Measurements from ENCODE around the gene TCP1. TPM values are rescaled to one million over a fixed set of nuclear protein-coding genes. Genes with fewer than 3 reads are reported as not detected.
"Not testable (repeated sequence)": the region's sequence is repeated elsewhere in the genome, so short reads cannot be mapped to it uniquely, and the experiment has no call there.

The TCP1 gene
- 336 TPM for total RNA-seq

DNA sequence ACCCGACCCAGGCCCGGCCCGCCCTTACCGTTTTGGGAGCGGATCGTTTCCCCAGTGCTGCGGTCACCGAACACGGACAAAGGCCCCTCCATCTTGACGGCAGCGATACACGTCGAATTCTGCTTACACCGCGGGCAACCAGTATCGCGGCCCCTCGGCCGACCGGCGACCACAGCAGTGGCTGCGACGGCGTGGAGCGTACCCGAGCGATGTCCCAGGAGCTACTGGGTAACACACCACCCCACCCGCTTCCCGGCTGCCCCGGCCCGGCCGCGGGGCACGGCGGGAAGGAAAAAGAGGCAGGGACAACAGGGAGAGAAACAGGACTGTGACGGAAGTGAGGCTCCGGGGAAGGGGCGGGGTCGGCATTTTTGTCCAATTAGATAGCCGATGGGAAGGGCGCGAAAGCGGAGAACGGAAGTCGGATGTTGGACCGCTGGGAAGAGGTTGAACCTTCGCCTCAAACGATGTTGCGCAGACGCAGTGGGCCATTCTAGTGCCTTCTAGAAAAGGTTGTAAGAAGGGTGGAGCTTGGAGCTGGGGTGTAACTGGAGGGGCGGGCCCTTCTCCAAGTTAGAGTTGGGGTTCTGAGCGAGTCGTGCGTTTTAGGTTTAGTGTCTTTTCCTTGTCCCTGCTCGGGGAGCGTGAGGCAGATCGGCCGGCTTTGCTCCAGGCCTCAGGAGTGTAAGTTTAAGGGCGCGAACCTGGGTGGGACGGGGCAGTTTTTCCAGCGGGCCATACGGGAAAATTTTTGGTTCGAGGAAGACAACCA is at the start of gene TCP1:
TCP1 (minus strand) TSS at position 226 of the 772 bp plus-strand sequence; CDS start at position 92, 134 bp downstream.
- DNase-seq = peak; percentile 98

DNA sequence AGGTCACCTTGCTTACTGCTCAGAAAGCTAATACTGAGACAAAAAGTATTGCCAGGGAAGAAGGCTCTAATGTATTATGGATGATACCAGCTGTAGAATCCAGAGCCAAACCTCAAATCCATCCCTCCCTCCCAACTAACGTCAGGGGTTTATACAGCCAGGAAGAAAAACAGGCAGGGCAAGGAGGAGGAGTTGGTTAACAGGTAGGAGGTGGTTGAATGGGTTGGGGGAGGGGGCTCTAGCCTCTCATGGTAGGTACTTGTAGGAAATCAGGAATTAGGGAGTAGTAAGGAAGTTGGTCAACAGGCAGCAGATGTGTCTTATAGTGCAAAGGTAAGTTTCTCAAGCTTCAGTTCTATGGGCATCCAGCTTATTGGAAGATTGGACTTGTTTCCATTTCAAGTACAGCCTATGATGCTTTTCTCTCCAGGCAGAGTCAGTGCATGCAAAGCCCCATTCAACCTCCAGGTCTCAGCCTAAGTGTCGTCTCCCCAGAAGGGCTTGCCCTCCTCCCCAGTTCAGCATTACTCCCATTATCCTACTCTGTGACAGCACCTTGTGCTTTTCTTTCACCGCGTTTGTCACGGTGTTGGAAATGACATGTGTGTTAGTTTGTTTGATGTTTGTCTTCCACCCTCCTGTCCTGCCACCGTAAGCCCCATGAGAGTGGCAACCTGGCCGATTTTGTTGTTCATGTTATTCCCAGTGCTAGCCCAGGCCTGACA is 48.8 kb upstream of the TCP1 start:
- no peak for DNase-seq

DNA sequence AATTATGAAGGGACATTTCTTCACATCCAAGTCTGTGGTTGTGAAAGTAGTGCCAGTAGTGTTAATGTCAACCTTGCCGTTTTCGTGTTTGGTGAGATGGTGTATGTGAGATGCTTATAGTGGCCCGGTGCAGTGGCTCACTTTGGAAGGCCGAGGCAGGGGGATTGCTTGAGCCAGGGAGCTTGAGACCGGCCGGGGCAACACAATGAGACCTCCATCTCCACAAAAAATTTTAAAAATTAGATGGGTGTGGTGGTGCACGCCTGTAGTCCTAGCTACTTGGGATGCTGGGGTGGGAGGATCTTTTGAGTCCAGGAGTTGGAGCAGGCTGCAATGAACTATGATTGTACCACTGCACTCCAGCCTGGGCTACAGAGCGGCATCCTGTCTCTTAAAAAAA is 48.1 kb upstream of the TCP1 start:
- DNase-seq = no peak

DNA sequence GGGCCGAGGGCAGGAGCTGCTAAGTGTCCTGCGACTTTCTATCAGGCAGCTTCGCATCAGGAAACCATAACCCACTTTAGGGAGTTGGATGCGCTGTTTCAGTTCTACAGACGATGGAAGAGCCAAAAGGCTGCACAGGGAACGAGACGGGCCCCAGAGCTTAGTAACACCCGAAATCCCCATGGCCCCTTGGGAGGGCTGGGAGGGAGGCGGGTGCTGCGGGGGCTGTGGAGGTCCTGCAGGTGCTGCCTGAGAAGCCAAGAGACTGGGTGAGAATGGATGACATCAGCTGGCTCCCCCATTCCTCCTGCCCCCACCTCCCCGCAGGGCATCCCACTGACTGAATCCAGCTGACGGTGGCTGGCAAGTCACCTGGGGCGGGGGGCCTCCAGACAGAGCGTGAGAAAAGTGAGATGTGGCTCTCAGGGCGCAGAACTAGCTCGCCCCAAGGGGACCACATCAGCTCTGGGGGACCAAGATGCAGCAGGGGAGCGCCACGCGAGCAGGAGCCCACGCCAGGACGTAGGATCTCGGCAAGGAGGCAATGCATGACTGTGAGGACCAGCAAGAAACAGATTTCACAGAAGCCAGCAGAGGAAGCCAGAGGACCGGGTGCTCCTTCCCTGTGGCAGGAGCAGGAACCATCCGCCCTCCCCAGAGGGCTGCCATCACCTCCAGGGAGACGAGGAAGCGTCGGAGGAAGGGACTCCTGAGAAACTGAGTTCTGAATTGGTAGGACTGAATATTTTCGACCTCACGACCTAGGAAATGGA is 47.5 kb upstream of the TCP1 start:
- DNase-seq = no peak

DNA sequence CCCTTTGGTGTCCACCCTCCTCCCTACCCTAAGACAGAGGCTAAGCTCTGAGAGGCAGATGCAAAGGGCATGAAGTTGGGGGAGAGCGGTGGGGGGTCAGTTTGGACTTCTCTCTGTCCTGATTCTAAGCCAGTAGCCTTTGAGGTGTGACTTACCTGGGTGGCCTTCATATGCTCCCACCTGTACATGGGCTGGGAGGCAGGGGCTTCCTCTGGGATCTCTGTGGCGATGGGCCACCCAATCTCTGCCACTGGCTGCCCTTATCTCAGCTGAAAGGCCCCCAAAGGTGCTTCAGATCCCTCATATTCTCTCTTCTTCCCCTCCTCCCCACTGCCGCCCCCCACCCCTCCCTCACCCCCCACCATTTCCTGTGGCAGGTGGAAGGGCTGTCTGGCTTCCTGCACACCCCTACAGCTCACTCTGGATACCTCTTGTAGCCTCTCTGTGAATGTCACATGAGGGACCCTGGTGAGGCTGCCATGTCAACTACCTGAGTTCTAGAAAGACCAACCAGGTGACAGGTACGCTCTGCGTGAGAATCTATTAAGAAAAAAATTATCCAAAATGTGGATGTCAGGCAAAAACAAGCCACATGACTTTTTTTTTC is 44.7 kb upstream of the TCP1 start:
- DNase-seq = no peak

DNA sequence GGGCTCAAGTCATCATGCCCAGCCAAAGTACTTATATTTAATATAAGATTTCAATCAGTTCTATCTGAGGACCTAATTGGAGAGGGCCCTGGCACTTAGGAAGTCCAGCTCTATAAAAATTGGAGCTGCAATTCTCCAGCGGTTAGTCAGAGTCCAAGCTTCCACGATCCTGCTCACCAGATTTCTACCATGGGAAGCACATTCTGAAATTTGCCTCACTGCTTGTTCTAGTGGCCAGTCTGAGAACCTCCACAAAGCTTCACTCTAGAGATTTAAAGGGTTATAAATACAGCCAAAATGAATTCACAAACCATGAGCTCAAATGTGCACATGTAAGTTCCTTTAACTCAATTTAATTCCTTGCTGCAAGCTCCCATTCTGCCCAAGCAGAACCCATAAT is 44.2 kb upstream of the TCP1 start:
- no peak for DNase-seq

DNA sequence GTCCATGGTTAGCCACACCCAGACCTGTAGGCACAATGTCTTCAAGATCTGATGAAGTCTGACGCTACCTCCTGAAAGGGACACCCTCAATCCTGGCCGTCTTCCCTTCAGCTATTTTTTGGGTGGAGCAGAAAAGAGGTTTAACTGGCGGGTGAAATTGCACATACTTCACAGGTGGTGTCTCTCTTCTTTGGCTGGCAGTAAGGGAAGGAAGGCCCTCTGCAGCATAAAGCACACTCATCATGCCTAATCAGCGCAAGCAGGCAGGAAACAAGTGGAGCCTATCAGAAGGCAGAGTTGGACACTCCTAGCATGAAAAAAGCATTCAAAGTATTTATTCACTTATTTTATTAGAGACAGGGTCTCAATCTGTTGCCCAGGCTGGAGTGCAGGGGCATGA is 43.5 kb upstream of the TCP1 start:
- no peak for DNase-seq

DNA sequence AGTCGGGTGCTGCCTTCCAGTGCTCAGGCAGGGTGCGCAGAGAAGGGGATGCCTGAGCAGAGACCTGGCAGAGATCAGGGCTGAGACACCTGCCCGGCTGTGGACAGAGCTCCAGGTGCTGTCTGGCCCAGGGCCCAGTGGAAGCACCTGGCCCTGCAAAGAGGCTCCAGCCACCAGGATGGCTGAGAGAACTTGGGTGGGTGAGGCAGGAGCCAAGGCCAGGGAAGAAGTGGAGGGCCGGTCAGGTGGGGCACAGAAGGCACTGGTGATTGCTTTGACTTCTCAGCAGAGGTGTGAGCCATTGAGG is 41.9 kb upstream of the TCP1 start:
- DNase-seq = no peak

DNA sequence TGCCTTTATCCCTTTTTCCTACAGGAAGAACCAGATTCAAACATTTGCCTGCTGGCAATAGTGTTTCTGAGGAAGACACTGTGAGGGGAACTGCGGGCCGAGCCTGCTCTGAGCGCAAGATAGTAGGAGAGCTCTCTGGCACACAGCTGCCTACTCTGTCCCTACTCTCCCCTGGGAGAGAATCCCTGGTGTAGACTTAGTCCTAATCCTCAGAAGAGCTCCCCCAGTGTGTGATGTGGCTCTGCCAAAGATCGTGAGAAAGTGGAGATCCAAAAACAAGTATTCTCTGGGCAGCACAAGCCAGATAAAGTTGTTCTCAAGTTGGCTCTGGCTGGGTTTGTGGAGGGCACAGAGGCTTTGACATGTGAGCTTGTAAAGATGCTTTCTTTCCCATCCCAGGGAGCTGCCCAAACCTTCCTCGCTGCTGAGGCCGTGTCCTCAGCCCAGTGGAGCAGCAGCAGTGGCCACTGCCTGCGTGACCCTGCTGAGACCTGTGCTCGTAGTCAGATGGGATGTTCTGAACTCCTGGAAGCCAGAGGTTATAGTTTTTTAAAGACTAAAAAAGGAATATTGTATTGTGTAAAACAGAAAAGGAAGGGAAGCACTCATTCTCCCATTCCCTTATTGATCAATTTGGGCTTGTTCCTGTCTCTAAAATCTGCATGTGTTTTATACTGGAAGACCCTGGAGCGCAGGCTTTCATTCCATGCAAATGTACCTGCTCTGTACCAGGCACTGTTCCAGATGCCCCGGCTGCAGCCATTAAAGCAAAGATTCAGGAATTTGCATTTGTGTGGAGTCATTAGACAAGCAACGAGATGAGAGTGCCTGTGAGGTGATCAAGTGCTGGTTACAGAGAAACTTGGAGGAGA is 41.3 kb upstream of the TCP1 start:
- no peak for DNase-seq

DNA sequence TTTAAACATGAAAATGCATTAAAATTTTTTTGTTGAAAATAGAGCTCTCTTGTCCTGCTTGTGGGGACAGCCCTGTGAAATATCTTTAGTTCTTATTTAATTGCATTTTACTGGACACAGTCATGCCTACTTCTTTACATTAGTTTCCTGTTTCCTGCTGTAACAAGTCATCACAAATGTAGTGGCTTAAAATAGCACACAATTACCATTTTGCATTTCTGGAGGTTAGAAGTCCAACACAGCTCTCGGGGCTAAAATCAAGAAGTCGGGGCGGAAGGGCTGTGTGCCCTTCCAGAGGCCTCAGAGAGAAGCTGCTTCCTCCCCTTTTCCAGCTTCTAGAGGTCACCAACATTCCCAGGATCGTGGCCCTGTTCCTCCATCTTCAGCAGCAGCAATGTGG is 40.1 kb upstream of the TCP1 start:
- DNase-seq = no peak

DNA sequence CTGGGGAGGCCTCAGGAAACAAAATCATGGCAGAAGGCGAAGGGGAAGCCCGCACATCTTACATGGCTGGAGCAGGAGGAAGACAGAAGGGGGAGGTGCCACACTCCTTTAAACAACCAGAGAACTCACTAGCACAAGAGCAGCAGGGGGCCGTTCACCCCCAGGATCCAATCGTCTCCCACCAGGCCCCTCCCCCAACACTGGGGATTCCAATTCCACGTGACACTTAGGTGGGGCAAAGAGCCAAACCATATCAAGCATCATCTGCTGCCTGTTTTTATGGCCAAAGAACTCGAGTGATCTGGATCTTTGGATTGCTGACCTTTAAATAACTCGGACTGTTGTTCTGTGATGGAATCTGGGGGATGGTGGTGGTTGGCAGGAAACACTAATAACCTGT is 38.7 kb upstream of the TCP1 start:
- DNase-seq = no peak

DNA sequence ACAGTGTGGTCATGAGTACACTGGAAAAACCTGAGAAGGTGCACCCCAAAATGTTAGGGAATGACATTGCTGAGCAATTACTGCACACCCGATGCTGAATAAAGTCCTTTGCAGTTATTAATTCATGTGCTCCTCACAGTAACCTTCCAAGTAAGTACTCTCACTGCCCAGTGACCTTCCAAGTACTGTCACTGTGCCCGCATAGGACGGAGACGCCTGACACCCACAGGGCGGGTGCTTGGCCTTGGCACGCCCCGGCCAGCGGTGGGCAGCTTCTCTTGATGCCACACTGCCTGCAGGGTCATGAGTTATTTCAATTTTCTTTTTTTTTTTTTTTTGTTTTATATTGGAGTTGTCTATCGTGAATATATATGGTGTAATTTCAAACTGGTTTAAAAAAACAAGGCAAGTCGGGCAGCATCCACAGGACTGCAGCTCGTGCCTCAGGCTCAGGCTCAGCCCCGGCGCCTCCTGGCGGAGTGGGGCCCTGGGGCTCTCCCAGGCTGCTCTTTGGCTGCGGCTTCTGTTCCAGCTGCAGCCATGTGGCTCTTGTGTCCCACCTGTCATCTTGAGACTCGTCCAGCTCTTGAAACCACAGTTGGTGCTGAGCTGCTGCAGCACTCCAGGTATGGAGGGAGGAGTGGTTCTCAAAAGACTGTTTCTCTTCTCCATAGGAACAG is 37.7 kb upstream of the TCP1 start:
- DNase-seq = no peak

DNA sequence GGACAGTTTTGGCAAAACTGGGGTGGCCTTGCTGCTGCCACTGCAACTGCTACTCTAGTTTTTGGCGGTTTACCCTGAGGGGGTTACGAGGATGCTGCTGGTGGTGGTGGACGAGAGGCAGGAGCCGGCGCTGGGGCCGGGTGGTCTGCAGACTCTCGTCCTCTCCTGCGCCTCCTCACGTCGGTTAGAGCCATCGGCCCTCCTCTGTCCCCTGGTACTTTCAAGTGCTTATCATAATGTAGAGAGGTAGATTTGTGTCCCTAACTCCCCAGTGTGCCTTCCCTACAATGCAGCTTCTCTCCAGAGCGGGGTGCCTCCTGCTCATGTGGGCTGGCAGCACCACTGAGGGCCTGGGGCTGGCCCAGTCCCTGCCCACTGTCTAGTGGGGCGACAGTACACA is 36.6 kb upstream of the TCP1 start:
- DNase-seq = no peak

DNA sequence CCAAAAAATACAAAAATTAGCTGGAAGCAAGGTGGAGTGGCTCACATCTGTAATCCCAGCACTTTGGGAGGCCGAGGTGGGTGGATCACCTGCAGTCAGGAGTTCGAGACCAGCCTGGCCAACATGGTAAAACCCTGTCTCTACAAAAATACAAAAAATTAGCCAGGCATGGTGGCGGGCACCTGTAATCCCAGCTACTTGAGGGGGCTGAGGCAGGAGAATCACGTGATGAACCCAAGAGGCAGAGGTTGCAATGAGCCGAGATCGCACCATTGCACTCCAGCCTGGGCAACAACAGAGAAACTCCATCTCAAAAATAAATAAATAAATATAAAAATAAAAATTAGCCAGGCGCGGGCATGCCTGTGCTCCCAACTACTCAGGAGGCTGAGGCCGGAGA is 35.3 kb upstream of the TCP1 start:
- not testable (repeated sequence) for DNase-seq

DNA sequence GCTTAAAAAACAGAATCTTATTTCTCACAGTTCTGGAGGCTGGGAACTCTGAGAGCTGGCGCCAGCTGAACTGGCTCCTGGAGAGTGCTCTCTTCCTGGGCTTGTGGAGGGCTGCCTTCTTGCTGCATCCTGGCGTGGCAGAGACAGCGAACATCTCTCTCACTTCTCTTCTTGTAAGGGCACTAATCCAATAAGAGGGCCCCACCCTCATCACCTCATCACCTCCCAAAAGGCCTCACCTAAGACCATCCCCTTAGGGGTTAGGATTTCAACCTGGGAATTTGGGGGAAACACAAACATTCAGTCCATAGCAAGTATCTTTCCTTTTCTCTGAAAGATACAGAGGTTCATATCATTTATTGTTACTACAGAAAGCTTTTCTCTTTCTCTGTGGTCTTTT is 34.6 kb upstream of the TCP1 start:
- no peak for DNase-seq

DNA sequence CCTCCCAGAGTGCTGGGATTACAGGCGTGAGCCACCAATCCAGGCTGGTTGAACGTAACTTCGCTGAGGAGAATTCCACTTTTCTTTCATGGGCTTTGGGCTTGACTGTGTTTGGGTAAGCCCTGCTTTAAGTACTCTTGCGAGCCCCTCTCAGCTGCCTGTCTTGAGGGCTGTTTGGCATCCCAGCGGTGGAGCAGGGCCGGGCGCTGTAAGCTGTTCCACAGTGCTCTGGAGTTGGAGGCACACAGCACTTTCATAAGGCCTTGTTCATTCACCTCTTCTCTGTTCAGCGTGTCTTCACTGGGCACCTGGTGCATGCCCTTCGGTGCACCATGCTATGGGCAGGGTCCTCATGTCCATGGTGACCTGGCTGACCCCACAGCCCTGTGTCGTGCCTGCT is 32.3 kb upstream of the TCP1 start:
- no peak for DNase-seq

DNA sequence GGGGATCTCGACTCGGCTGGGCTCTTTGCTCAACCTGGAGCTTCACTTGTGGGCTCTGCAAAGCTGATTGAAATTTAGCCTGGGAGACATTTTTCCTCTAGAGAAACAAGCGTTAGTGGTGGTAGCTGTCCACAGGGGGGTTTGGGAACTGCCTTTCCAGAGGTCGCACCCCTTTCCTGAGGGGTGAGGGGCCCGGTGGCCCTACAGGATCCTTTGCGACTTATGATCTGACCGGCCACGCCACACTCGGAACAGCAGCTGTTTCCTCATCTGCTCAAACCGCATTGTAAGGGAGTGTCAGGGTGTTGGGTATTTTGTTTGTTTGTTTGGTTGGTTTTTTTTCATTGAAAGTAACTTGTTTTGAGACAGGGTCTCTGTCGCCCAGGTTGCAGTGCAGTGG is 31.7 kb upstream of the TCP1 start:
- DNase-seq = no peak

DNA sequence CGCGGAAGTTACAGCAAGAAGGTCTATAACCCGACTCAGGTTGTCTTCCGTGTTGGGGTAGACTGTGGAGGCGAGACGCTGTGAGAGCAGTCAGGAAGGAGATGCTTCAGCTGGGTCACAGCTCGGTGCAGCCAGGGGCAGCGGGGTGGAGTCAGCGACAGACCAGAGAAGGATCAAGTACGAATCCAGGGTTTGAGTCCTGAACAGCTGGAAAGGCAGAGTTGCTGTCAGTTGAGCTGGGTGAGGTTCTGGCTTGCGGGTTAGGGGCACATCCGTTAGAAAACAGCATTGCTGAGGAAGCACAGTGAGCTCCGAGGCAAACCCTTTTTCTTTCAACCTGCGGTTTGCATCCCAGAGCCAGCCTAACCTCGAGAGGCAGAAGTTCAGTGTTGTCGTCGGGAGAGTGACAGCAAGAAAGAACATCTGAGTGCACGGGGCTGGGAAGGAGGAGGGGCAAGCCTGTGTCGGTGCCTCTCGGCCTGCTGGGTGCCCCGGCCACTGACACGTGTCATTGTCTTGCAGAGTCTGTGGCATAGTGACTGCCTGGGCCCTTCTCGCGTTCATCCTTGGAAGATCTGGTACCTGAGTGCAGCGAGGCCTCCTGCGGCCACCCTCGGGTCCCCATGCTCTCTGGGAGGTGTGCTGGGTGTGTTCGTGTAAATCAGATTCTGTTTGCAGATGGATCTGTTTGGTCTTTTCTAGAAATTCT is 30.7 kb upstream of the TCP1 start:
- no peak for DNase-seq

DNA sequence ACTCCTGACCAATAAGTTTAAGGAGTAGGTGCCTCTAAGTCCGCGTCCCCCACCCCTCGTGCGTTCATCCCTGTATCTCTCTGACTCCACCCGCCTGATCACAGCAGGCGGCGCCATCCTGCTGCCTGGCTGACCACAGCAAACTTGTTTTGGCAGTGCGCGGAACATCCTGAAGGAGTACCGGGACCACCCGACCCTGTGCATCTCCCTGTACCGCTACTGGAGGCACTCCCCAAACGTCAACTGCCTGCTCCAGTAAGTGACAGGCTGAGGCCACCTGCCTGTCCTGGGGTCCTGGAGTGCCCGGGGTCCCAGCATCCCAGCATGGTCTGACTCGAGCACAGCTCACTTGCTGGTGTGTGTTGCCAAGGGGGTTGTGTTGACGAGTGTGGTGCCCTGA is 29.7 kb upstream of the TCP1 start:
- DNase-seq = no peak

DNA sequence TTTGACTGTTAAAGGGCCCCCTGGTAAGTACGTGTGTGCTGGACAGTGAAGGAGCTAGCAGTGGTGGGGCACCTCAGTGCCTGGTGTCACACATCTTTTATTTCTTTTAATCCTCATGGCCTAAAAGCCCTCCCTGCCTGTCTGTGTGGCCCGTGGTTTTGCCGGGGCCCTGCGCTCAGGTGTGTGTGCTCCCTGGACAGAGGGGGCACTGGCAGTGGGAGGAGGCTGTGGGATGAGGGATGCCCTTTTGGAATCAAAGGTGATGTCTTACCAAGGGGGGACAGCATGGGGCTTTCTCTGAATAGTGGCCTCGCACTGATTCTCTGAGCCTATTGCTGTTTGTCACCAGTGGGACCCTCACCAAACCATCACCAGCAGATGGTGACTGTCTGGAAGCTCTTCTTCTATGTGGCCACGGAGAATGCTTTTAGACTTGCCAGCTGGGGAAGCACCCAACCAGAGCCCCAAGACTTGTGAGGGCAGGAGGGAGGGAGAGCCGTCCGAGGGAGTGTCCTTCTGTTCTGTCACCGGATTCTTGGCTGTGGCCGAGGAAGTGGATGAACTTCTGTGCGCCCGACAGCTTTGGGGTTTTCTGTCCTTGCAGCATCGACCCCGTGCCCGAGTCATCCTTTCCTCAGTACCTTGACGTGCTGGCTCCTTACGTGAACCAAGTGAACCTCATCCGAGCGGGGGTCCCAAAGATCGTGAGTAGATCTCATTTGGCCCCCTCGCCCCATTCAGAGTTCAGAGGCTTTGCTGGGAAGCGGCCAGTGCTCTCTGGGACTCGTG is 28.7 kb upstream of the TCP1 start:
- DNase-seq = no peak

All from occipital lobe (tissue), 2 donors.